HEK293 (cell line): ENCODE data around the gene SUMF1.

Source experiments
- EGR2 ChIP-seq: fragments of 450-650 bp; formaldehyde crosslinking; IDR thresholded peaks from 2 replicates; pipeline ENCODE4 v1.5.1; 2016; ENCODE audit warnings: low read depth, missing biosample characterization, missing genetic modification characterization
- GLI2 ChIP-seq: fragments of 450-650 bp; formaldehyde crosslinking; IDR thresholded peaks from 2 replicates; pipeline ENCODE4; 2017; ENCODE audit warnings: missing biosample characterization, missing genetic modification characterization, low read depth, borderline replicate concordance
- HOXD13 ChIP-seq: sonication (generic); formaldehyde crosslinking; IDR thresholded peaks from 2 replicates; pipeline ENCODE4 v1.8.0; 2022; ENCODE audit warnings: missing genetic modification reagents, borderline replicate concordance
- TRIM28 ChIP-seq: IDR thresholded peaks from 2 replicates; pipeline ENCODE4 v1.6.1; 2011; ENCODE audit warnings: low read length, control low read depth, borderline replicate concordance
- WT1 ChIP-seq: fragments of 450-650 bp; formaldehyde crosslinking; IDR thresholded peaks from 2 replicates; pipeline ENCODE4 v1.5.1; 2016; ENCODE audit warnings: missing biosample characterization, missing genetic modification characterization
- ZBTB10 ChIP-seq: fragments of 450-650 bp; formaldehyde crosslinking; IDR thresholded peaks from 2 replicates; pipeline ENCODE4 v1.5.1; 2016; ENCODE audit warnings: missing biosample characterization, missing genetic modification characterization
- ZBTB11 ChIP-seq: fragments of 450-650 bp; formaldehyde crosslinking; conservative IDR thresholded peaks from 2 replicates; pipeline ENCODE4 v1.5.1; 2016; ENCODE audit warnings: low read depth, missing biosample characterization, missing genetic modification characterization
- ZBTB44 ChIP-seq: fragments of 450-650 bp; IDR thresholded peaks from 2 replicates; pipeline ENCODE4 v1.5.1; 2018; ENCODE audit warnings: missing biosample characterization, mild to moderate bottlenecking, missing genetic modification characterization
- ZBTB7A ChIP-seq: fragments of 450-650 bp; formaldehyde crosslinking; IDR thresholded peaks from 2 replicates; pipeline ENCODE4 v1.5.1; 2016; ENCODE audit warnings: low read depth, missing biosample characterization, missing genetic modification characterization
- ZNF112 ChIP-seq: fragments of 450-650 bp; formaldehyde crosslinking; IDR thresholded peaks from 2 replicates; pipeline ENCODE4 v1.5.0; 2017; ENCODE audit warnings: missing biosample characterization, missing genetic modification characterization
- ZNF157 ChIP-seq: fragments of 450-650 bp; formaldehyde crosslinking; IDR thresholded peaks from 2 replicates; pipeline ENCODE4 v1.5.1; 2016; ENCODE audit warnings: missing biosample characterization, missing genetic modification characterization
- ZNF19 ChIP-seq: fragments of 450-650 bp; formaldehyde crosslinking; IDR thresholded peaks from 2 replicates; pipeline ENCODE4; 2016; ENCODE audit warnings: missing biosample characterization, missing genetic modification characterization, low read depth
- ZNF23 ChIP-seq: fragments of 450-650 bp; formaldehyde crosslinking; IDR thresholded peaks from 2 replicates; pipeline ENCODE4 v1.5.1; 2016; ENCODE audit warnings: missing biosample characterization, missing genetic modification characterization, borderline replicate concordance
- ZNF280C ChIP-seq: fragments of 450-650 bp; formaldehyde crosslinking; IDR thresholded peaks from 2 replicates; pipeline ENCODE4 v1.5.1; 2016; ENCODE audit warnings: missing biosample characterization, missing genetic modification characterization
- ZNF302 ChIP-seq: fragments of 450-650 bp; formaldehyde crosslinking; IDR thresholded peaks from 2 replicates; pipeline ENCODE4 v1.5.1; 2016; ENCODE audit warnings: missing biosample characterization, missing genetic modification characterization, low read depth
- ZNF324 ChIP-seq: fragments of 450-650 bp; formaldehyde crosslinking; IDR thresholded peaks from 2 replicates; pipeline ENCODE4 v1.5.1; 2016; ENCODE audit warnings: missing biosample characterization, missing genetic modification characterization
- ZNF354C ChIP-seq: fragments of 450-650 bp; formaldehyde crosslinking; IDR thresholded peaks from 2 replicates; pipeline ENCODE4 v1.5.1; 2016; ENCODE audit warnings: missing biosample characterization, missing genetic modification characterization, low read depth, borderline replicate concordance
- ZNF366 ChIP-seq: fragments of 450-650 bp; formaldehyde crosslinking; conservative IDR thresholded peaks from 2 replicates; pipeline ENCODE4 v1.5.1; 2016; ENCODE audit warnings: missing biosample characterization, missing genetic modification characterization
- ZNF423 ChIP-seq: fragments of 450-650 bp; formaldehyde crosslinking; IDR thresholded peaks from 2 replicates; pipeline ENCODE4 v1.5.1; 2016; ENCODE audit warnings: missing biosample characterization, missing genetic modification characterization
- ZNF433 ChIP-seq: fragments of 450-650 bp; formaldehyde crosslinking; IDR thresholded peaks from 2 replicates; pipeline ENCODE4 v1.5.1; 2016; ENCODE audit warnings: missing biosample characterization, missing genetic modification characterization, low read depth
- ZNF473 ChIP-seq: fragments of 450-650 bp; formaldehyde crosslinking; IDR thresholded peaks from 2 replicates; pipeline ENCODE4 v1.5.1; 2017; ENCODE audit warnings: missing biosample characterization, missing genetic modification characterization
- ZNF48 ChIP-seq: fragments of 450-650 bp; formaldehyde crosslinking; IDR thresholded peaks from 2 replicates; pipeline ENCODE4 v1.5.1; 2016; ENCODE audit warnings: missing biosample characterization, missing genetic modification characterization
- ZNF521 ChIP-seq: fragments of 450-650 bp; formaldehyde crosslinking; IDR thresholded peaks from 2 replicates; pipeline ENCODE4 v1.5.1; 2017; ENCODE audit warnings: missing biosample characterization, mild to moderate bottlenecking, missing genetic modification characterization
- ZNF544 ChIP-seq: fragments of 450-650 bp; formaldehyde crosslinking; IDR thresholded peaks from 2 replicates; pipeline ENCODE4 v1.5.0; 2017; ENCODE audit warnings: missing biosample characterization, missing genetic modification characterization
- ZNF549 ChIP-seq: fragments of 450-650 bp; IDR thresholded peaks from 2 replicates; pipeline ENCODE4 v1.5.1; 2018; ENCODE audit warnings: missing biosample characterization, missing genetic modification characterization, mild to moderate bottlenecking, inconsistent platforms, moderate library complexity
- ZNF571 ChIP-seq: fragments of 450-650 bp; formaldehyde crosslinking; IDR thresholded peaks from 2 replicates; pipeline ENCODE4 v1.5.0; 2017; ENCODE audit warnings: missing biosample characterization, missing genetic modification characterization
- ZNF600 ChIP-seq: fragments of 450-650 bp; formaldehyde crosslinking; IDR thresholded peaks from 2 replicates; pipeline ENCODE4 v1.5.1; 2016; ENCODE audit warnings: missing biosample characterization, missing genetic modification characterization
- ZNF629 ChIP-seq: fragments of 450-650 bp; formaldehyde crosslinking; IDR thresholded peaks from 2 replicates; pipeline ENCODE4 v1.5.1; 2017; ENCODE audit warnings: missing biosample characterization, missing genetic modification characterization
- ZNF707 ChIP-seq: fragments of 450-650 bp; formaldehyde crosslinking; IDR thresholded peaks from 2 replicates; pipeline ENCODE4 v1.5.1; 2016; ENCODE audit warnings: missing biosample characterization, missing genetic modification characterization
- ZNF777 ChIP-seq: fragments of 450-650 bp; formaldehyde crosslinking; IDR thresholded peaks from 2 replicates; pipeline ENCODE4 v1.5.1; 2017; ENCODE audit warnings: missing biosample characterization, missing genetic modification characterization, borderline replicate concordance
- ZNF792 ChIP-seq: fragments of 450-650 bp; formaldehyde crosslinking; IDR thresholded peaks from 2 replicates; pipeline ENCODE4 v1.5.1; 2016; ENCODE audit warnings: missing biosample characterization, missing genetic modification characterization
- ZNF830 ChIP-seq: fragments of 450-650 bp; IDR thresholded peaks from 2 replicates; pipeline ENCODE4 v1.5.0; 2018; ENCODE audit warnings: missing biosample characterization, missing genetic modification characterization, low read depth, mild to moderate bottlenecking, moderate library complexity

SUMF1 gene

GRCh38 chr3:4320096-4320911 is 146.8 kb downstream of the SUMF1 start (continued):
- TF ChIP-seq ZNF521 (tag by site-specific recombination) (no peak), GLI2 (tag by site-specific recombination) (no peak; the same call in 1 of the 2 replicates), ZNF324 (tag by site-specific recombination) (no peak), ZNF707 (tag by site-specific recombination) (no peak), TRIM28 (no peak; the same call in 1 of the 2 replicates), ZNF23 (tag by site-specific recombination) (no peak), WT1 (tag by site-specific recombination) (peak; percentile 99), HOXD13 (CRISPR knock-in tag) (no peak), ZNF19 (no peak), ZNF48 (tag by site-specific recombination) (no peak), ZNF423 (no peak), ZNF433 (tag by site-specific recombination) (no peak), ZNF157 (tag by site-specific recombination) (no peak), ZNF571 (no peak), ZNF792 (tag by site-specific recombination) (no peak), ZBTB7A (tag by site-specific recombination) (no peak), ZNF302 (no peak), ZNF354C (tag by site-specific recombination) (no peak), ZBTB11 (tag by site-specific recombination) (no peak), ZNF366 (no peak), ZNF473 (tag by site-specific recombination) (no peak), ZBTB44 (tag by site-specific recombination) (peak; percentile 86), ZNF777 (tag by site-specific recombination) (no peak), EGR2 (tag by site-specific recombination) (no peak), ZNF600 (no peak), ZNF629 (tag by site-specific recombination) (peak; percentile 41; the same call in 1 of the 2 replicates), ZNF544 (tag by site-specific recombination) (no peak), ZNF549 (tag by site-specific recombination) (no peak), ZBTB10 (tag by site-specific recombination) (no peak), ZNF830 (tag by site-specific recombination) (no peak), ZNF280C (tag by site-specific recombination) (no peak), ZNF112 (no peak)
